Activated B cell treated with CpG ODN at 0.5 μM for 24 hours (primary cell): Measurements from ENCODE around the gene ZFP1. TPM values are rescaled to one million over a fixed set of nuclear protein-coding genes. Genes with fewer than 3 reads are reported as not detected.
A peak's percentile ranks its signal among the peaks of the same experiment; 100 is the strongest.

Experiments used
- ATAC-seq: fragments of 200-7000 bp; cut with Tn5 transposase; one replicate; pipeline ENCODE4 v1.10.0; 2021; ENCODE audit warnings: low read depth, mild to moderate bottlenecking, moderate library complexity
- CTCF ChIA-PET: fragments of 350-600 bp; sonication (Branson Sonifier 250); formaldehyde crosslinking; loops from one replicate; lab custom pipeline; 2021; ENCODE audit warnings: antibody characterized with exemption; lab: Charles Lee
- POLR2A ChIA-PET: fragments of 350-600 bp; sonication (Branson Sonifier 250); formaldehyde crosslinking; loops from one replicate; lab custom pipeline; 2021; ENCODE audit warnings: antibody characterized with exemption; lab: Charles Lee
- DNase-seq: peaks from one replicate; pipeline ENCODE4 v3.0.0; 2022
- H3K27ac Mint-ChIP-seq: one replicate; pipeline ENCODE4 v1.8.0; 2020; ENCODE audit warnings: mixed read lengths
- H3K27me3 Mint-ChIP-seq: one replicate; pipeline ENCODE4 v1.8.0; 2021; ENCODE audit warnings: mixed read lengths
- H3K36me3 Mint-ChIP-seq: one replicate; pipeline ENCODE4 v1.8.0; 2021; ENCODE audit warnings: low read depth, mixed read lengths
- H3K4me1 Mint-ChIP-seq: one replicate; pipeline ENCODE4 v1.8.0; 2021; ENCODE audit warnings: mixed read lengths
- H3K4me3 Mint-ChIP-seq: one replicate; pipeline ENCODE4 v1.8.0; 2020; ENCODE audit warnings: mild to moderate bottlenecking, mixed read lengths
- H3K9me3 Mint-ChIP-seq: one replicate; pipeline ENCODE4 v1.8.0; 2020; ENCODE audit warnings: mixed read lengths
- CTCF ChIP-seq: fragments of 200-600 bp; IDR thresholded peaks from one replicate; pipeline ENCODE4 v1.8.0; 2022; ENCODE audit warnings: antibody characterized with exemption, mild to moderate bottlenecking
- intact Hi-C: fragments of 100-400 bp; cut with micrococcal nuclease; formaldehyde crosslinking; loops from one replicate; pipeline ENCODE4 v1.15.1; 2024
- total RNA-seq: library from RNA; stranded (reverse); gene quantifications from 2 replicates; pipeline ENCODE4 v1.2.3, GENCODE V29; 2022

The ZFP1 gene
- total RNA-seq, 1 donor from 2014 or later, result 15.4 TPM

DNA sequence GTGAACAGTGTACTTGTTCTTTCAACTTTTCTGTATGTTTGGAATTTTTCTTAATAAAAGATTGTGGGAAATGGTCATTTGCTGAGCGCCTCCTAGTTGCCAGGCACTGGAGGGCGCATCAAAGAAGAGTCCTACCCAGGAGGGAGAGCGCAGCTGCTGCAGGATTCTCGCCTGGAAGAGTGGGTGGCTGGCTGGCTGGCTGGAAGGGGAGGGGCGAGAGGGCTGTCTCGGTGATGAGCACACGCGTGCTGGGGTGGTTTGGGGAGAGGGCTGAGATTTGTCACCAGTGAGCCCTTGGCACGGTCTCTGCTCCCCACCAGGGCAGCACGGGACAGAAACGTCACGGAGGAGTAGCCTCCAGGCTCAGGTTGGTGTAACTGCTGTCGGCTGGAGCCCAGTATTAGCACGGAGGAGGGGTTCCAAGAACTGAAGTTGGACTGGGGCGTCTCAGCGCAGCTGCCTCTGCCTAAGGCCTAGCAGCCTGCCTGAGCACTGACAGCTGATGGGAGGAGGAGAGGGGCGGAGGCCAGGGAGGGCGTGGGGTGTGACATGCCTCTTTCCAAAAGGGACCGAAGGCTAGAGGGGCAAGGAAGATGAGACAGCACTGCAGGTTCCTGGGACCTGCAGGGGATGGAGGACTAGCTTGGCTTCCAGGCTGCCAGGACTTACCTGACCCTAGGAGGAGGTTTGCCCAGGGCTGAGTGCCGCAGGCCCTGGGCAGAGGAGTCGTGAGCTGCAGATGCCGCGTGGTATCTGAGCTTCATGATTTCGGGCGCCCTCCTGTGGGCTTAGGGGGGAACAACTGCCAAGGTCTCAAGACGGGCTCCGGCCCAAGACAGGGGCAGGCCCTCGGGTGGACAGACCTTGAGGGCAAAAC, 37.4 kb upstream of the ZFP1 start:
- Mint-ChIP-seq H3K36me3 (no peaks in the 10 kb centered on the region), H3K27me3 (peaks cover 57% of the 10 kb centered on the region)

DNA sequence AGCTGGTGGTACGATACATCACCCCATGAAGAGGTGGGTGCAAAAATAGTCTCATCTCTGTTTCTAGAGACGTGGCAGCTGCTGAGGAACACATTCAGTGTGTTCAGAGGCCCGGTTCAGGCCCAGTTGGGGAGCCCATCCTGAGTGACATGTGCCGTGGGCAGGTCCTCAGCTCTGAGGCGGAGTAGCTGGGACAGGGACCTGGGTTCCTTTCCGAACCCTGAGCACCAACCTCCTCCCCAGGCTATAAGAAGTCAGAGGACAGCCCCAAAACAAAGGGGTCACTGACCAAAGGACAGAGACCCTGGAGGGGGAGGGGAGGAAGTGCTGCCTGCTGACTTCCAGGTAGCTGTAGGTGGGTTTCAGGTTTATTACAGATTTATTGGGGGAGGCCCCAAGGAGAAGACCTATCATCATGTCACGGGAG, 36.8 kb upstream of the ZFP1 start:
- Mint-ChIP-seq H3K4me1 (peaks cover 37% of the 10 kb centered on the region), H3K9me3 (no peaks in the 10 kb centered on the region), H3K4me3 (no peak overlapping the region), H3K27ac (no peak overlapping the region), H3K27me3 (peaks cover 51% of the 10 kb centered on the region), H3K36me3 (no peaks in the 10 kb centered on the region)
- no peak for TF ChIP-seq CTCF
- CTCF ChIA-PET, result interaction anchor here (0.8 to 4.9 kb wide), 20 partner anchors 9 to 537 kb away, joined by 3 to 81 read pairs (median 4); partner anchors contain the start of genes WDR59 and ZNRF1
- intact Hi-C loops, result loop anchor here (1.0 to 5.0 kb wide), 6 partner anchors 36 to 402 kb away; partner anchors contain the start of gene ZFP1
- no peak for DNase-seq
- POLR2A ChIA-PET, result interaction anchor here (0.6 to 4.2 kb wide), 5 partner anchors 30 to 127 kb away, joined by 3 to 25 read pairs (median 5); partner anchors contain the start of genes WDR59 and ZNRF1
- peak; percentile 8 for ATAC-seq

More for the DNA sequence above, 37.4 kb upstream of the ZFP1 start:
- H3K4me3 Mint-ChIP-seq, result peak overlapping the region; percentile 54
- peak; percentile 90 for ATAC-seq
- POLR2A ChIA-PET, result interaction anchor here (0.6 to 4.2 kb wide), 5 partner anchors 30 to 126 kb away, joined by 3 to 25 read pairs (median 5); partner anchors contain the start of genes WDR59 and ZNRF1
- TF ChIP-seq CTCF, result no peak
- intact Hi-C loops, result loop anchor here (1.0 to 5.0 kb wide), 6 partner anchors 36 to 402 kb away; partner anchors contain the start of gene ZFP1
- H3K4me1 Mint-ChIP-seq, result peaks cover 41% of the 10 kb centered on the region
- no peaks in the 10 kb centered on the region for H3K9me3 Mint-ChIP-seq
- DNase-seq, result peak; percentile 73
- CTCF ChIA-PET, result interaction anchor here (0.6 to 4.9 kb wide), 23 partner anchors 8 to 537 kb away, joined by 3 to 81 read pairs (median 4); partner anchors contain the start of genes WDR59 and ZNRF1
- H3K27ac Mint-ChIP-seq, result peak overlapping the region; percentile 30

DNA sequence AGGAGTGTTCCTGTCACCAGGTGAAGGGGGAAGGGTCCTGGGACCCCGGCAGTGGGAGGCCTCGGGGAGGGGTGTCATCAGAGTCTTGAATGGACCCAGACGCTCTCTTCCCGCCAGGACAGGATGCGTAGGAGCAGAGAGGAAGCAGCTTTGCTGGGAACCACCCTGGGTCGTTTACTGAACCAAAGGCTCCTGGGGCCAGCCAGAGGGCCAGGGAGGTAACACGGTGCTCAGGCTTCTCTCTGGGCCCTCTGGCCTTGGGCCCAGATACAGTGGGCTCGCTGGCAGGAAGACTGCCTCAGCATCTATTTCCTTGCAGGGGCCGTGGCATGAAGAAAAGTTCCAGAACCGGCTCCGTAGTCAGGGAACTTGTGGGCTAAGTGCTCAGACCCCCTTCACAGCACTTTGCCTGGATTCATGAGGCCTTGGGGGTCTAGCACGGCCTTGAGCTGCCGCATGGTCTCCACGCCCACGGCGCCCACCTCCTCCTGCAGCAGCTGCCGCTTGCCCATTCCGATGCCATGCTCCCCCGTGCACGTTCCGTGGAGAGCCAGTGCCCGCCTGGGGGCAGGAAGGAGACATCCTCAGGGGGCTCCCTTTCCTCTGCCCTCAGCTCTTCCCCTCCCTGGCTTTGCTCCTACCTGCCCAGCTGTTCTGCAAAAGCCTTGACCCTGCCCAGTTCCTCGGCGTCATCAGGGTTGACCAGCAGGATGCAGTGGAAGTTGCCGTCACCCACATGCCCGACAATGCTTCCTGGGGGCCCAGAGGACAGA, 36.2 kb upstream of the ZFP1 start:
- ChIA-PET CTCF (interaction anchor here (0.9 to 4.9 kb wide), 15 partner anchors 9 to 299 kb away, joined by 3 to 81 read pairs (median 5); partner anchors contain the start of genes WDR59 and ZNRF1), POLR2A (interaction anchor here (0.8 to 4.2 kb wide), 3 partner anchors 37 to 127 kb away, joined by 3 to 25 read pairs (median 5); partner anchors contain the start of genes WDR59 and ZNRF1)
- intact Hi-C loops, result loop anchor here (1.0 to 5.0 kb wide), 6 partner anchors 37 to 403 kb away; partner anchors contain the start of gene ZFP1
- peaks cover 37% of the 10 kb centered on the region for H3K4me1 Mint-ChIP-seq
- no peak overlapping the region for H3K27ac Mint-ChIP-seq
- H3K4me3 Mint-ChIP-seq, result no peak overlapping the region
- no peak for TF ChIP-seq CTCF
- H3K27me3 Mint-ChIP-seq, result peaks cover 49% of the 10 kb centered on the region
- DNase-seq (no peak), ATAC-seq (no peak)
- H3K9me3 Mint-ChIP-seq, result no peaks in the 10 kb centered on the region
- H3K36me3 Mint-ChIP-seq, result no peaks in the 10 kb centered on the region

DNA sequence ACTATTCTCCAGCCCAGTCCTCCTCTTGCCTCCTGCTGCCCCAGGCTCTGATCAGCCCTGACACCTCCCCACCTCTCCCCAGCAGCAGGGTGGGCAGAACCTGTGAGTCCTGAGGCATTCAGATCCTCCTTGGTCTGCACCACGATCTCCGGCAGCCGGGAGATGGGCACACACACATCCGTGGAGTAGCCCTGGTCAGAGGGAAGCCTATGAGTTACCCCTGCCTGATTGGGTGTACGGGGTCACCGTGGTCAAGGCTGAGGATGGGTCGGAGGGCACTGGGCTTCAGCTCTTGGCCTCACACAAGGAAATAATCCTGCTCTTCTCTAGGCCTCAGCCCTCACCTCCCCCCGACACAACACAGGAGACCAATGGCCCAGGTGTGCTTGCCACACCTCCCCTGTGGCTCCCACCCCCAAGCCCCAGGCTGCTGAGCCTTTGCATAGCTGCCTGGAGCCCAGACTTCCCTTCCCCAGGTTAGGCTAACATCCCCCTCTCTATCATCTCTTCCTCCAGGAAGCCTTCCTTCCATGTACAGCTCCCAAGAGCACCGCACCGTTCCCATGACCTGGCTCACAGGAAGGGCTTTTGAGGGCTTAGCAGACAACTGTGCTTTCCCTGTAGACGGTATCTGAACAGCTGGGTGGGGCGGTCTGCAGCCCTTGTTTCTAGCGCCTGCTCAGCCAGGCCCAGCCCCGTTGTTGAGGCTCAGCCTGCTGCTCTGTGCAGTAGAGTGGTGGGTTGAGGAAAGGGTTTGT, 35.4 kb upstream of the ZFP1 start:
- no peaks in the 10 kb centered on the region for H3K9me3 Mint-ChIP-seq
- ATAC-seq (no peak), DNase-seq (no peak)
- POLR2A ChIA-PET, result interaction anchor here (4.2 kb wide), 1 partner anchor 114 kb away, joined by 25 read pairs; the partner anchor contains the start of gene ZNRF1
- CTCF ChIA-PET, result interaction anchor here (0.9 to 2.0 kb wide), 3 partner anchors 114 to 120 kb away, joined by 4 to 7 read pairs (median 7); partner anchors contain the start of gene ZNRF1
- no peak overlapping the region for H3K27ac Mint-ChIP-seq
- H3K4me1 Mint-ChIP-seq, result peaks cover 36% of the 10 kb centered on the region
- TF ChIP-seq CTCF, result no peak
- no peaks in the 10 kb centered on the region for H3K36me3 Mint-ChIP-seq
- intact Hi-C loops, result loop anchor here (5.0 kb wide), 1 partner anchor 231 kb away; no protein-coding TSS in a partner anchor
- H3K4me3 Mint-ChIP-seq, result no peak overlapping the region
- peaks cover 44% of the 10 kb centered on the region for H3K27me3 Mint-ChIP-seq
